ENCODE data around the gene CERS2. TPM values are rescaled to one million over a fixed set of nuclear protein-coding genes. Genes with fewer than 3 reads are reported as not detected.

CERS2 gene
- total RNA-seq, 3 donors from 2014 or later, result 121 to 131 (median 128) TPM

DNA sequence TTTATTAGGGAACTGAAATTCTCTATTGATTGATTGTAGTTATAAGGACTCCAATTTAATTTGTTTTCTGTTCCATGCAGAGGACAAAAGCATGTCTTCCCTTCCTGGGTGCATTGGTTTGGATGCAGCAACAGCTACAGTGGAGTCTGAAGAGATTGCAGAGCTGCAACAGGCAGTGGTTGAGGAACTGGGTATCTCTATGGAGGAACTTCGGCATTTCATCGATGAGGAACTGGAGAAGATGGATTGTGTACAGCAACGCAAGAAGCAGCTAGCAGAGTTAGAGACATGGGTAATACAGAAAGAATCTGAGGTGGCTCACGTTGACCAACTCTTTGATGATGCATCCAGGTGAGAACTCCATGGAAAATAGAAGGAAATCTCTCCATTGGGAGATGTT, 47.0 kb downstream of the CERS2 start:
- H3K4me1 ChIP-seq, result no peaks in the 10 kb centered on the region
- TF ChIP-seq POLR2A (IDR thresholded peaks at IDR 0.05) (no peak), POLR2AphosphoS5 (IDR thresholded peaks at IDR 0.05) (no peak)
- TF ChIP-seq, protein P1, sequence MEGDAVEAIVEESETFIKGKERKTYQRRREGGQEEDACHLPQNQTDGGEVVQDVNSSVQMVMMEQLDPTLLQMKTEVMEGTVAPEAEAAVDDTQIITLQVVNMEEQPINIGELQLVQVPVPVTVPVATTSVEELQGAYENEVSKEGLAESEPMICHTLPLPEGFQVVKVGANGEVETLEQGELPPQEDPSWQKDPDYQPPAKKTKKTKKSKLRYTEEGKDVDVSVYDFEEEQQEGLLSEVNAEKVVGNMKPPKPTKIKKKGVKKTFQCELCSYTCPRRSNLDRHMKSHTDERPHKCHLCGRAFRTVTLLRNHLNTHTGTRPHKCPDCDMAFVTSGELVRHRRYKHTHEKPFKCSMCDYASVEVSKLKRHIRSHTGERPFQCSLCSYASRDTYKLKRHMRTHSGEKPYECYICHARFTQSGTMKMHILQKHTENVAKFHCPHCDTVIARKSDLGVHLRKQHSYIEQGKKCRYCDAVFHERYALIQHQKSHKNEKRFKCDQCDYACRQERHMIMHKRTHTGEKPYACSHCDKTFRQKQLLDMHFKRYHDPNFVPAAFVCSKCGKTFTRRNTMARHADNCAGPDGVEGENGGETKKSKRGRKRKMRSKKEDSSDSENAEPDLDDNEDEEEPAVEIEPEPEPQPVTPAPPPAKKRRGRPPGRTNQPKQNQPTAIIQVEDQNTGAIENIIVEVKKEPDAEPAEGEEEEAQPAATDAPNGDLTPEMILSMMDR (IDR thresholded peaks at IDR 0.05), result no peak
- H3K27ac ChIP-seq, result no peak overlapping the region
- intact Hi-C loops (cut with DNase I; ENCODE audit: low total_unique reads), result no loop called here
- no peaks in the 10 kb centered on the region for H3K36me3 ChIP-seq
- DNase-seq (ENCODE audit: low spot score in 2 of 2), result no peak
- no peaks in the 10 kb centered on the region for H3K9me3 ChIP-seq
- no peaks in the 10 kb centered on the region for H3K27me3 ChIP-seq
- H3K4me3 ChIP-seq, result no peak overlapping the region

DNA sequence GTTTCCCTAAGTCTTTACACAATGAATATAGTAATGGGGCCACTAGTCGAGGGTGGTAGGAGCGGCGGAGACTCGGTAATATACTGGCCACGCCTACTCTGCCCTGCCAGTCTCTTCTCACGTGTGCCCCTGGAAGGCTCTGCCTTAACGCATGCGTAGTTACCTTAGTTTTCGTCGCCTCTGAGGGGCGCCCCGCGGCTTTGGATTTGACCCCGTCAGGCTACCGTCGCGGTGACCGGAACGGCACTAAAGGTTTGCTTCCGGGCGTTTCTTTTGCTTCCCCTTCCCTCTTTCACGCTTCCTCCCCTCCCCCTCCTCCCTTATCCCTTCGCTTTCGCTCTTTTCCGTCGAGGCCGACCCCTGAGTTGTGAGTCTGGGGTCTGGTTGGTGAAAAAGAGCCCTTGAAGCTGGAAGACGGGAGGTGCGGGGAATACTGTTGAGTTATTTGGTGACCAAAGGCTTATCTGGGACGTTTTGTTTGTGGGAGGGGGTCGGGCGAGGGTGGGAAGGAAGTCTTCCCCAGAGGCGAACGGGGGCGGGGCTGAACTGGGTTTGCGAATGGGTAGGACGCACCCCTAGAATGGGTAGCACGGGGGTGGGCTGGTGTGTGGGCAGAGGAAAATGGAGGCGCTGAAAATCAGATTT, 48.4 kb downstream of the CERS2 start, which contains the start of gene SETDB1:
Gene SETDB1 (plus strand): TSS at position 267 of the 645 bp plus-strand sequence. CDS start 1,352 bp downstream, outside the sequence.
- DNase-seq (ENCODE audit: low spot score in 2 of 2), result peak; percentile 92 to 93
- H3K36me3 ChIP-seq, result no peaks in the 10 kb centered on the region
- TF ChIP-seq, protein P1 (IDR thresholded peaks at IDR 0.05), result no peak
- TF ChIP-seq POLR2A (IDR thresholded peaks at IDR 0.05), result no peak
- peak; percentile 64 to 74 (median 71) for TF ChIP-seq POLR2AphosphoS5 (IDR thresholded peaks at IDR 0.05)
- no peaks in the 10 kb centered on the region for H3K27me3 ChIP-seq
- H3K9me3 ChIP-seq, result no peaks in the 10 kb centered on the region
- H3K4me3 ChIP-seq, result peak within 1 kb of the TSS; percentile 65 to 87 (median 73)
- intact Hi-C loops (cut with DNase I; ENCODE audit: low total_unique reads), result no loop called here
- peak within 1 kb of the TSS; percentile 92 to 93 for H3K27ac ChIP-seq
- no peaks in the 10 kb centered on the region for H3K4me1 ChIP-seq

DNA sequence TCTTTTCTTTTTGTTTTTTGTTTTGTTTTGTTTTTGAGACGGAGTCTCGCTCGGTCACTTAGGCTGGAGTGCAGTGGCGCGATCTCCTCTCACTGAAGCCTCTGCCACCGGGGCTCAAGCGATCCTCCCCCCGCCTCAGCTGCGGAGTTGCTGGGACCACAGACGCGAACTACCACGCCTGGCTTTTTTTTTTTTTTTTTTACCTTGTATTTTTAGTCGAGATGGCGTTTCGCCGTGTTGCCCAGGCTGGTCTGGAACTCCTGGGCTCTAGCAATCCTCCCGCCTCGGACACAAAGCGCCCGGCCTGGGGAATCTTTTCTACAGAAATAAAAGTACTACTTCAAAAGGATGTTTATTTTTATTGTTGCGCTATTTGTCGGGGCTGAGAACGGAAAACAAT, 49.6 kb downstream of the CERS2 start:
- TF ChIP-seq POLR2AphosphoS5 (IDR thresholded peaks at IDR 0.05) (no peak), POLR2A (IDR thresholded peaks at IDR 0.05) (no peak)
- TF ChIP-seq, protein P1 (IDR thresholded peaks at IDR 0.05), result no peak

DNA sequence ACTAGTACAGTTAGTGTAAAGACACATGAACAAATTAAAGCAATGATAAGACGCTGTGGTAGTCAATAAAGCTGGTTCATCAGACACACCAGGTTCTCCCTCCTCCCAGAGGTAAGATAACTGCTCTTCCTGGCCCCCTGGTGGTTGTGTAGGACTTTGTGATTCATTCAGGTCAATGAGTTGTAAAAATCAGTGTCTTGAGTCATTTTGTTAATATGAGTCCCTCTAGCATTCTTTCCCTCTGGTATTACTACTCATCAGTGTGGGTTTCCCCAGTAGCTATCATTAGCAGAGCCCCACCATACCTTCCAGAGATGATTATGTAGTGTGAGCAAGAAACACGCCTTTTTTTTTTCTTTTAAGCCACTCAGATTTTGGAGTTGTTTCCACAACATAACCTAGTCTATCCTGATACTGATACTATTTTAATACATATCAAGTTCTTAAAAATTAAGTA, 52.1 kb downstream of the CERS2 start:
- TF ChIP-seq, protein P1 (IDR thresholded peaks at IDR 0.05), result peak; percentile 53 to 72 (median 72)
- TF ChIP-seq POLR2AphosphoS5 (IDR thresholded peaks at IDR 0.05), result peak in 1 of 3 donors; percentile 38
- TF ChIP-seq POLR2A (IDR thresholded peaks at IDR 0.05), result no peak
- intact Hi-C loops (cut with DNase I; ENCODE audit: low total_unique reads), result no loop called here
- DNase-seq (ENCODE audit: low spot score in 2 of 2), result peak in 1 of 2 donors; percentile 58
- Histone ChIP-seq H3K4me3 (no peak overlapping the region), H3K27ac (no peak overlapping the region), H3K4me1 (no peaks in the 10 kb centered on the region), H3K27me3 (no peaks in the 10 kb centered on the region), H3K36me3 (no peaks in the 10 kb centered on the region), H3K9me3 (no peaks in the 10 kb centered on the region)

More for the DNA sequence above, 49.6 kb downstream of the CERS2 start:
- Histone ChIP-seq H3K27me3 (no peaks in the 10 kb centered on the region), H3K9me3 (no peaks in the 10 kb centered on the region), H3K36me3 (no peaks in the 10 kb centered on the region), H3K4me1 (no peaks in the 10 kb centered on the region), H3K27ac (no peak overlapping the region), H3K4me3 (peak overlapping the region in 2 of 3 donors; percentile 73 to 87)
- intact Hi-C loops (cut with DNase I; ENCODE audit: low total_unique reads), result no loop called here
- DNase-seq (ENCODE audit: low spot score in 2 of 2), result peak in 1 of 2 donors; percentile 25

DNA sequence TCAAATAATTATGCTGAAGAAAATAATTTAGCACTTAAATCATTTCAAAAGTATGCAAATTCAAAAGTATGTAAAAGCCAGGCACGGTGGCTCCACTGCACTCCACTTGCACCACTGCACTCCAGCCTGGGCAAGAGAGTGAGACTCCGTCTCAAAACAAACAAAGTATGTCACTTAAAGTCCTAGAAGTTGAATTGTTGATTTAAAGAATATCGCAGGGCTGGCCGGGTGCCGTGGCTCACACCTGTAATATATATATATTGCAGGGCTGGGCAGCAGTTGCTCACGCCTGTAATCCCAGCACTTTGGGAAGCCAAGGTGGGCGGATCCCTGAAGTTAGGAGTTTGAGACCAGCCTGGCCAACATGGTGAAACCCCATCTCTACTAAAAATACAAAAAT, 57.2 kb downstream of the CERS2 start:
- Histone ChIP-seq H3K4me3 (no peak overlapping the region), H3K27ac (no peak overlapping the region), H3K36me3 (no peaks in the 10 kb centered on the region), H3K9me3 (no peaks in the 10 kb centered on the region), H3K4me1 (no peaks in the 10 kb centered on the region), H3K27me3 (no peaks in the 10 kb centered on the region)
- intact Hi-C loops (cut with DNase I; ENCODE audit: low total_unique reads), result no loop called here
- TF ChIP-seq POLR2A (IDR thresholded peaks at IDR 0.05), result no peak
- no peak for TF ChIP-seq POLR2AphosphoS5 (IDR thresholded peaks at IDR 0.05)
- TF ChIP-seq, protein P1 (IDR thresholded peaks at IDR 0.05), result no peak
- no peak for DNase-seq (ENCODE audit: low spot score in 2 of 2)
